Liver (tissue), 9 donors: ENCODE results near the gene SDR39U1. TPM values are rescaled to one million over a fixed set of nuclear protein-coding genes. Genes with fewer than 3 reads are reported as not detected.

Experiments
- DNase-seq: peaks from one replicate; pipeline ENCODE4 v3.0.0-alpha.2; 2017; ENCODE audit warnings: low spot score
- H3K27ac ChIP-seq, 2 donors: one replicate each; pipeline ENCODE4 v1.7.0; 2013; ENCODE audit warnings: inconsistent platforms in 2 of 2, low read length in 2 of 2, control low read depth in 1 of 2, low read depth in 1 of 2, mild to moderate bottlenecking in 1 of 2
- H3K27me3 ChIP-seq, 4 donors: one replicate each; pipeline versions ENCODE4 v1.6.1 to v1.7.0; 2013; ENCODE audit warnings: low read length in 3 of 4, inconsistent platforms in 1 of 4, mild to moderate bottlenecking in 1 of 4, moderate library complexity in 1 of 4; ENCODE audit not compliant: control insufficient read depth in 4 of 4, insufficient read depth in 4 of 4
- H3K36me3 ChIP-seq, 4 donors: one replicate each; pipeline versions ENCODE4 v1.6.1 to v1.7.0; 2013; ENCODE audit warnings: low read length in 3 of 4, mild to moderate bottlenecking in 3 of 4, low read depth in 1 of 4, moderate library complexity in 1 of 4; ENCODE audit not compliant: control insufficient read depth in 4 of 4, insufficient read depth in 3 of 4
- H3K4me1 ChIP-seq, 4 donors: one replicate each; pipeline versions ENCODE4 v1.6.1 to v1.7.0; 2013; ENCODE audit warnings: low read length in 3 of 4, mild to moderate bottlenecking in 3 of 4, moderate library complexity in 1 of 4; ENCODE audit not compliant: control insufficient read depth in 4 of 4, insufficient read depth in 4 of 4
- H3K4me3 ChIP-seq, 3 donors: one replicate each; pipeline versions ENCODE4 v1.6.1 to v1.7.0; 2013; ENCODE audit warnings: low read length in 3 of 3, control low read depth in 1 of 3, low read depth in 1 of 3, mild to moderate bottlenecking in 1 of 3
- H3K9ac ChIP-seq, 2 donors: one replicate each; pipeline ENCODE4 v1.7.0; 2013; ENCODE audit warnings: low read length in 2 of 2, mild to moderate bottlenecking in 2 of 2, moderate library complexity in 2 of 2, control low read depth in 1 of 2, low read depth in 1 of 2
- H3K9me3 ChIP-seq, 4 donors: one replicate each; pipeline versions ENCODE4 v1.6.1 to v1.7.0; 2013; ENCODE audit warnings: low read length in 3 of 4; ENCODE audit not compliant: control insufficient read depth in 4 of 4
- FOXA1 ChIP-seq: IDR thresholded peaks from 2 replicates; pipeline ENCODE4 v1.6.1; 2016; ENCODE audit warnings: antibody characterized with exemption
- FOXA2 ChIP-seq: IDR thresholded peaks from 2 replicates; pipeline ENCODE4 v1.6.1; 2016; ENCODE audit warnings: antibody characterized with exemption
- GABPA ChIP-seq, 2 donors: IDR thresholded peaks in 1 of 2; conservative IDR thresholded peaks in 1 of 2; 2 replicates each; pipeline ENCODE4 v1.6.1; 2016; ENCODE audit warnings: antibody characterized with exemption in 2 of 2, mild to moderate bottlenecking in 1 of 2, moderate library complexity in 1 of 2
- HNF4A ChIP-seq, 2 donors: conservative IDR thresholded peaks; 2 replicates each; pipeline ENCODE4 v1.6.1; 2016; ENCODE audit warnings: antibody characterized with exemption in 2 of 2, mild to moderate bottlenecking in 2 of 2
- HNF4G ChIP-seq: IDR thresholded peaks from 2 replicates; pipeline ENCODE4 v1.6.1; 2016; ENCODE audit warnings: antibody characterized with exemption
- JUND ChIP-seq, 2 donors: IDR thresholded peaks; 2 replicates each; pipeline ENCODE4 v1.6.1; 2016; ENCODE audit warnings: antibody characterized with exemption in 2 of 2
- RAD21 ChIP-seq, 2 donors: IDR thresholded peaks; 2 replicates each; pipeline ENCODE4 v1.6.1; 2016; ENCODE audit warnings: antibody characterized with exemption in 2 of 2, mild to moderate bottlenecking in 2 of 2
- RXRA ChIP-seq, 2 donors: IDR thresholded peaks; 2 replicates each; pipeline ENCODE4 v1.6.1; 2017 to 2018; ENCODE audit warnings: antibody characterized with exemption in 2 of 2, mild to moderate bottlenecking in 1 of 2
- SP1 ChIP-seq: IDR thresholded peaks from 2 replicates; pipeline ENCODE4 v1.6.1; 2018; ENCODE audit warnings: antibody characterized with exemption, mild to moderate bottlenecking
- TAF1 ChIP-seq: conservative IDR thresholded peaks from 2 replicates; pipeline ENCODE4 v1.6.1; 2016; ENCODE audit warnings: antibody characterized with exemption, mild to moderate bottlenecking
- YY1 ChIP-seq: IDR thresholded peaks from 2 replicates; pipeline ENCODE4 v1.6.1; 2016; ENCODE audit warnings: antibody characterized with exemption, mild to moderate bottlenecking
- WGBS: extraction: QIAGEN DNeasy Blood & Tissue Kit; methylation state at CpG from one replicate; pipeline ENCODE4 v1.1.7; 2013; 5-methylcytosine and 5-hydroxymethylcytosine counted together
- polyA plus RNA-seq, 2 donors: library from polyadenylated mRNA; stranded (reverse) in 1 of 2; unstranded in 1 of 2; fragments of 200-250 nt in 1 of 2; fragments of >200 nt in 1 of 2; fragmentation: Nextera tagmentation in 1 of 2; extraction: Ambion mirVana in 1 of 2; gene quantifications; one replicate each; pipeline versions ENCODE4 v1.2.1 to v1.2.3, GENCODE V29; 2013 to 2015
- total RNA-seq, 2 donors: library from RNA; depleted of rRNA; stranded (reverse); fragments of >200 nt; gene quantifications; one replicate each; pipeline ENCODE4 v1.2.3, GENCODE V29; 2014
- TF ChIP-seq, protein P1 (sequence below): fragments of 150-350 bp; IDR thresholded peaks from 2 replicates; pipeline ENCODE4 v1.5.1; 2017; ENCODE audit warnings: improper control_type of control experiment, low read depth, low read length; ENCODE audit not compliant: missing input control
- TF ChIP-seq, protein P2 (sequence below): IDR thresholded peaks from 2 replicates; pipeline ENCODE4 v1.6.1; 2016; ENCODE audit warnings: antibody characterized with exemption, mild to moderate bottlenecking
- TF ChIP-seq, protein P3 (sequence below): IDR thresholded peaks from 2 replicates; pipeline ENCODE4 v1.6.1; 2016; ENCODE audit warnings: antibody characterized with exemption
- TF ChIP-seq, protein P4 (sequence below): IDR thresholded peaks from 2 replicates; pipeline ENCODE4 v1.6.1; 2016; ENCODE audit warnings: antibody characterized with exemption
- donor health status: healthy.
- donor health status: healthy.
- donor health status: healthy.
- donor health status: healthy.
- donor health status: healthy.

The SDR39U1 gene
- total and polyA plus RNA-seq, 4 donors = 10.8 to 50.4 (median 25.9) TPM

DNA sequence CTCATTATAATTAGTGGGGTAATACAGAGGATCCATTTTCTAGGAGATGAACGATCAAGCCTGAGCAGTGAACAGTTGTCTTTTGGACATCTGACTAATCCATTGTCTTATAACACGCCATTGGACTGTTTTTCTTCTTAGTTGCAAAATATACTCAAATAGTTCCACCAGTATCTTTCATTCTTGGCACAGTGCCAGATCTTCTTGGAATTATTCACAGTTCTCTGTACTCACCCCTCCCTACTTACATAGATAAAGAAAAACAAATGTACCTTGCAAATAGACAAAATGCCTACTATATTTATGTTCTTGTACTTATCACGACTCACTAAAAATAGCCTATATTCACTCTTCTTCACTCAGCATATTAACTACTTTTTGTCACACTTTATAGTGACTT is 16.9 kb downstream of the SDR39U1 start:
- WGBS = 16% methylated on average over 3 of the region's 3 CpGs
- DNase-seq = no peak
- peak overlapping the region; percentile 36 to 57 for H3K27ac ChIP-seq
- no peaks in the 10 kb centered on the region for H3K27me3 ChIP-seq
- no peak overlapping the region for H3K9ac ChIP-seq
- H3K4me3 ChIP-seq = no peak overlapping the region
- TF ChIP-seq, protein P1, sequence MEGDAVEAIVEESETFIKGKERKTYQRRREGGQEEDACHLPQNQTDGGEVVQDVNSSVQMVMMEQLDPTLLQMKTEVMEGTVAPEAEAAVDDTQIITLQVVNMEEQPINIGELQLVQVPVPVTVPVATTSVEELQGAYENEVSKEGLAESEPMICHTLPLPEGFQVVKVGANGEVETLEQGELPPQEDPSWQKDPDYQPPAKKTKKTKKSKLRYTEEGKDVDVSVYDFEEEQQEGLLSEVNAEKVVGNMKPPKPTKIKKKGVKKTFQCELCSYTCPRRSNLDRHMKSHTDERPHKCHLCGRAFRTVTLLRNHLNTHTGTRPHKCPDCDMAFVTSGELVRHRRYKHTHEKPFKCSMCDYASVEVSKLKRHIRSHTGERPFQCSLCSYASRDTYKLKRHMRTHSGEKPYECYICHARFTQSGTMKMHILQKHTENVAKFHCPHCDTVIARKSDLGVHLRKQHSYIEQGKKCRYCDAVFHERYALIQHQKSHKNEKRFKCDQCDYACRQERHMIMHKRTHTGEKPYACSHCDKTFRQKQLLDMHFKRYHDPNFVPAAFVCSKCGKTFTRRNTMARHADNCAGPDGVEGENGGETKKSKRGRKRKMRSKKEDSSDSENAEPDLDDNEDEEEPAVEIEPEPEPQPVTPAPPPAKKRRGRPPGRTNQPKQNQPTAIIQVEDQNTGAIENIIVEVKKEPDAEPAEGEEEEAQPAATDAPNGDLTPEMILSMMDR = no peak
- TF ChIP-seq HNF4G = no peak
- no peak for TF ChIP-seq YY1
- peak in 1 of 2 donors; percentile 33 for TF ChIP-seq HNF4A (conservative IDR thresholded peaks at IDR 0.05)
- TF ChIP-seq, protein P2, sequence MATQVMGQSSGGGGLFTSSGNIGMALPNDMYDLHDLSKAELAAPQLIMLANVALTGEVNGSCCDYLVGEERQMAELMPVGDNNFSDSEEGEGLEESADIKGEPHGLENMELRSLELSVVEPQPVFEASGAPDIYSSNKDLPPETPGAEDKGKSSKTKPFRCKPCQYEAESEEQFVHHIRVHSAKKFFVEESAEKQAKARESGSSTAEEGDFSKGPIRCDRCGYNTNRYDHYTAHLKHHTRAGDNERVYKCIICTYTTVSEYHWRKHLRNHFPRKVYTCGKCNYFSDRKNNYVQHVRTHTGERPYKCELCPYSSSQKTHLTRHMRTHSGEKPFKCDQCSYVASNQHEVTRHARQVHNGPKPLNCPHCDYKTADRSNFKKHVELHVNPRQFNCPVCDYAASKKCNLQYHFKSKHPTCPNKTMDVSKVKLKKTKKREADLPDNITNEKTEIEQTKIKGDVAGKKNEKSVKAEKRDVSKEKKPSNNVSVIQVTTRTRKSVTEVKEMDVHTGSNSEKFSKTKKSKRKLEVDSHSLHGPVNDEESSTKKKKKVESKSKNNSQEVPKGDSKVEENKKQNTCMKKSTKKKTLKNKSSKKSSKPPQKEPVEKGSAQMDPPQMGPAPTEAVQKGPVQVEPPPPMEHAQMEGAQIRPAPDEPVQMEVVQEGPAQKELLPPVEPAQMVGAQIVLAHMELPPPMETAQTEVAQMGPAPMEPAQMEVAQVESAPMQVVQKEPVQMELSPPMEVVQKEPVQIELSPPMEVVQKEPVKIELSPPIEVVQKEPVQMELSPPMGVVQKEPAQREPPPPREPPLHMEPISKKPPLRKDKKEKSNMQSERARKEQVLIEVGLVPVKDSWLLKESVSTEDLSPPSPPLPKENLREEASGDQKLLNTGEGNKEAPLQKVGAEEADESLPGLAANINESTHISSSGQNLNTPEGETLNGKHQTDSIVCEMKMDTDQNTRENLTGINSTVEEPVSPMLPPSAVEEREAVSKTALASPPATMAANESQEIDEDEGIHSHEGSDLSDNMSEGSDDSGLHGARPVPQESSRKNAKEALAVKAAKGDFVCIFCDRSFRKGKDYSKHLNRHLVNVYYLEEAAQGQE = no peak
- TF ChIP-seq SP1 = no peak
- no peak for TF ChIP-seq FOXA2
- peaks cover 13 to 68% (median 54%) of the 10 kb centered on the region in 4 donors for H3K4me1 ChIP-seq
- no peaks in the 10 kb centered on the region for H3K9me3 ChIP-seq
- no peaks in the 10 kb centered on the region for H3K36me3 ChIP-seq

DNA sequence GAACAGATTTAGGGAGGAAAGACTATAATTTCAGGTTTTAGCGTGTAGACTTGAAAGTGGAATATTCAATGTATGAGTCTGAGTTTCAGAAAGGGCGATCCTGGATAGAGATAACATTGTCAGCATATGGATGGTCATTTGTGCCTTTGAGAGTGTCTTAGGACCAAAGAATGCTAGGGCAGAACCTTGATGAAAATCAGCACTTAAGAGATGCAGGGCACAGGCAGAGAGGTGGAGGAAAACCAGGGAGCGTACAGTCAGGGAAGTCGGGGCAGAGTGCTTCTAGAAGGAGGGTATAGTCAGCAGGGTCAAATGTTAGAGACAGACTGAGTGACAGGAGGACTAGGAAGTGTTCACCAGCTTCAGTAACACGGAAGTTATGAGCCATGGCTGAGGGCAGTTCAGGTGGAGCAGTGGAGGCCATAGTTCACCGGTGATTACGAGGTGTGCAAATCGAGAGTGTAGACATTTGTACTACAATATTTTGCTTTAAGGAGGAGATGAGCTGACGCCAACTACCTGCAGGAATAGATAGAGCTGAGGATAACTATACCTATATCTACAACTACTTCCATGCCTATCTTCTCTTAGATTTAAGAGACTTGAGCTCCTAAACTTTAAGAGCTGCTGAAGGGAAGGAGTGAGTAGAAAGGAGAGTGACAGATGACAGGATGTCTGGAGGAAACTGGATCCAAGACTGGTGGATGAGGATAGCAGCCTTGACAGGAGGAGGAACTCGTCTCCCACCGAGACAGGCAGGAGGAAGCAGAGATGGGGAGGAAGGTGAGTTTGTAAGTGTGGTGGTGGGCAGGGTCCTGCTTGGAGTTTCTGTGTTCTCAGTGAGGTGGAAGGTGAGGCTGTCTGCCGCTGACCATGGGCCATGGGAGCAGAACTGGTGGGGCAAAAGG is 19.6 kb downstream of the SDR39U1 start:
- Histone ChIP-seq H3K4me3 (no peak overlapping the region), H3K27ac (no peak overlapping the region), H3K27me3 (no peaks in the 10 kb centered on the region), H3K9ac (no peak overlapping the region), H3K36me3 (no peaks in the 10 kb centered on the region), H3K4me1 (peaks cover 8 to 57% (median 48%) of the 10 kb centered on the region in 4 donors), H3K9me3 (no peaks in the 10 kb centered on the region)
- TF ChIP-seq RXRA (IDR thresholded peaks at IDR 0.05) = peak in 1 of 2 donors; percentile 23
- TF ChIP-seq SP1 = peak; percentile 24
- no peak for TF ChIP-seq RAD21 (IDR thresholded peaks at IDR 0.05)
- TF ChIP-seq, protein P3, sequence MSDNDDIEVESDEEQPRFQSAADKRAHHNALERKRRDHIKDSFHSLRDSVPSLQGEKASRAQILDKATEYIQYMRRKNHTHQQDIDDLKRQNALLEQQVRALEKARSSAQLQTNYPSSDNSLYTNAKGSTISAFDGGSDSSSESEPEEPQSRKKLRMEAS = no peak
- TF ChIP-seq HNF4A (conservative IDR thresholded peaks at IDR 0.05) = peak in 1 of 2 donors; percentile 14
- DNase-seq = no peak
- 63% methylated on average over 12 of the region's 12 CpGs for WGBS

DNA sequence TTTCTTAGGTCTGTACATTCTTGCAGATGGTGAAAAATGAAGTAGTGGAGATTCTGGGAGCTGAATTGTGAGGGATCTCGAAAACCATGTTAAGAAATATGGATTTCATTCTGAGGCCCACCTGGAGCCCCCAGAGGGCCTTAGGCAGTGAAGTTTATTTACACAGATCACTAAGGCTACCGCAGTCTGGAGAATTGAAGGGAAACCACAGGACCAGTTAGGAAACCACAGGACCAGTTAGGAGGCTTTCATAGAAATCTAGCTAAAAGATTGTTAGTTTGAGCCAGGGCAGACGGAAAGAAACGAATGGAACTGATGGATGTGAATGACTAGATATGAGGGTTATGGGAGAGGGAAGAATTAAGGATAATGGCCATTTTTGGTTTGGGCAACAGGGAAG is 20.3 kb downstream of the SDR39U1 start:
- Histone ChIP-seq H3K27ac (no peak overlapping the region), H3K9ac (no peak overlapping the region), H3K4me1 (peaks cover 3 to 54% (median 41%) of the 10 kb centered on the region in 4 donors), H3K27me3 (no peaks in the 10 kb centered on the region), H3K9me3 (no peaks in the 10 kb centered on the region), H3K36me3 (no peaks in the 10 kb centered on the region), H3K4me3 (no peak overlapping the region)
- no peak for DNase-seq
- 86% methylated on average over 4 of the region's 4 CpGs for WGBS
- TF ChIP-seq FOXA2 (no peak), RAD21 (IDR thresholded peaks at IDR 0.05) (no peak), RXRA (IDR thresholded peaks at IDR 0.05) (no peak), HNF4G (no peak), YY1 (no peak), HNF4A (conservative IDR thresholded peaks at IDR 0.05) (no peak), GABPA (IDR thresholded peaks at IDR 0.05 in 1 of 2, conservative IDR thresholded peaks at IDR 0.05 in 1 of 2) (no peak), JUND (IDR thresholded peaks at IDR 0.05) (no peak), SP1 (no peak), TAF1 (no peak), FOXA1 (no peak)
- TF ChIP-seq, protein P4, sequence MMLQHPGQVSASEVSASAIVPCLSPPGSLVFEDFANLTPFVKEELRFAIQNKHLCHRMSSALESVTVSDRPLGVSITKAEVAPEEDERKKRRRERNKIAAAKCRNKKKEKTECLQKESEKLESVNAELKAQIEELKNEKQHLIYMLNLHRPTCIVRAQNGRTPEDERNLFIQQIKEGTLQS = no peak
- TF ChIP-seq, protein P1 = no peak
- TF ChIP-seq, protein P3 = no peak
